GM23338 (cell line): ENCODE data around the gene GRAMD1A. TPM values are rescaled to one million over a fixed set of nuclear protein-coding genes. Genes with fewer than 3 reads are reported as not detected.

Source experiments
- ATAC-seq: fragments of 200-7000 bp; cut with Tn5 transposase; 3 replicates; pipeline ENCODE4 v1.9.1; 2020
- DNase-seq: peaks from one replicate; pipeline ENCODE4 v3.0.0-alpha.2; 2015; ENCODE audit warnings: low spot score
- H2AFZ ChIP-seq: fragments of 200-600 bp; sonication (generic); 2 replicates; pipeline ENCODE4 v1.8.0; 2016; ENCODE audit warnings: antibody characterized with exemption, mild to moderate bottlenecking, moderate library complexity
- H3F3A ChIP-seq: fragments of 200-600 bp; sonication (generic); replicated peaks from 2 replicates; pipeline ENCODE4 v1.8.0; 2017; ENCODE audit warnings: antibody characterized with exemption, mixed run types, low read depth
- H3K27ac ChIP-seq: fragments of 200-600 bp; sonication (generic); 2 replicates; pipeline ENCODE4 v1.6.1; 2016; ENCODE audit warnings: low read depth
- H3K27me3 ChIP-seq: fragments of 200-600 bp; sonication (generic); 2 replicates; pipeline ENCODE4 v1.8.0; 2016; ENCODE audit warnings: mild to moderate bottlenecking, mixed run types, moderate library complexity; ENCODE audit not compliant: insufficient read depth
- H3K36me3 ChIP-seq: fragments of 200-600 bp; sonication (generic); 2 replicates; pipeline ENCODE4 v1.8.0; 2016; ENCODE audit warnings: mild to moderate bottlenecking; ENCODE audit not compliant: insufficient read depth
- H3K4me1 ChIP-seq: fragments of 200-600 bp; sonication (generic); 2 replicates; pipeline ENCODE4 v1.8.0; 2016; ENCODE audit warnings: mild to moderate bottlenecking, moderate library complexity; ENCODE audit not compliant: insufficient read depth
- H3K4me2 ChIP-seq: fragments of 200-600 bp; sonication (generic); 2 replicates; pipeline ENCODE4 v1.7.1; 2017; ENCODE audit warnings: mixed run types
- H3K4me3 ChIP-seq: fragments of 200-600 bp; sonication (generic); 2 replicates; pipeline ENCODE4 v1.6.1; 2016; ENCODE audit warnings: mixed run types
- H3K79me2 ChIP-seq: fragments of 200-600 bp; sonication (generic); replicated peaks from 2 replicates; pipeline ENCODE4 v1.8.0; 2017; ENCODE audit warnings: mild to moderate bottlenecking; ENCODE audit not compliant: insufficient read depth
- H3K9me2 ChIP-seq: fragments of 200-600 bp; sonication (generic); 2 replicates; pipeline ENCODE4 v1.8.0; 2017; ENCODE audit not compliant: insufficient read depth
- H4K20me1 ChIP-seq: fragments of 200-600 bp; sonication (generic); replicated peaks from 2 replicates; pipeline ENCODE4 v1.8.0; 2017; ENCODE audit warnings: mild to moderate bottlenecking; ENCODE audit not compliant: insufficient read depth
- H3K27ac Mint-ChIP-seq: 2 replicates; pipeline ENCODE4 v1.8.0; 2020; ENCODE audit warnings: inconsistent platforms, mild to moderate bottlenecking, moderate library complexity, mixed read lengths
- H3K27me3 Mint-ChIP-seq: 3 replicates; pipeline ENCODE4 v1.8.0; 2022; ENCODE audit warnings: low read depth, mild to moderate bottlenecking, moderate library complexity, mixed read lengths, inconsistent platforms; ENCODE audit not compliant: insufficient read depth, poor library complexity
- H3K36me3 Mint-ChIP-seq: 3 replicates; pipeline ENCODE4 v1.8.0; 2021; ENCODE audit warnings: low read depth, mild to moderate bottlenecking, inconsistent platforms, moderate library complexity, mixed read lengths
- H3K4me1 Mint-ChIP-seq: 3 replicates; pipeline ENCODE4 v1.8.0; 2020; ENCODE audit warnings: mild to moderate bottlenecking, inconsistent platforms, mixed read lengths
- H3K4me3 Mint-ChIP-seq: 3 replicates; pipeline ENCODE4 v1.8.0; 2021; ENCODE audit warnings: moderate library complexity, mild to moderate bottlenecking, inconsistent platforms, mixed read lengths
- H3K9me3 Mint-ChIP-seq: 3 replicates; pipeline ENCODE4 v1.8.0; 2020; ENCODE audit warnings: moderate library complexity, mild to moderate bottlenecking, inconsistent platforms, mixed read lengths
- CREB1 ChIP-seq: fragments of 250-450 bp; sonication (Bioruptor Pico); IDR thresholded peaks from 2 replicates; pipeline ENCODE4 v1.5.0; 2020; ENCODE audit warnings: low read depth, mild to moderate bottlenecking, moderate library complexity
- EZH2 ChIP-seq: fragments of 200-600 bp; sonication (generic); IDR thresholded peaks from one replicate; pipeline ENCODE4 v1.8.0; 2017; ENCODE audit warnings: antibody characterized with exemption, mild to moderate bottlenecking, low read depth; ENCODE audit not compliant: unreplicated experiment
- EZH2phosphoT487 ChIP-seq: fragments of 200-600 bp; sonication (generic); IDR thresholded peaks from one replicate; pipeline ENCODE4 v1.8.1; 2018; ENCODE audit warnings: antibody characterized with exemption; ENCODE audit not compliant: unreplicated experiment
- JUNB ChIP-seq: IDR thresholded peaks from one replicate; pipeline ENCODE4 v1.6.1; 2016; ENCODE audit warnings: antibody characterized with exemption; ENCODE audit not compliant: unreplicated experiment
- NANOG ChIP-seq: IDR thresholded peaks from 2 replicates; pipeline ENCODE4 v1.6.1; 2016; ENCODE audit warnings: antibody characterized with exemption, borderline replicate concordance
- POLR2AphosphoS5 ChIP-seq: IDR thresholded peaks from 2 replicates; pipeline ENCODE4 v1.6.1; 2016; ENCODE audit warnings: antibody characterized with exemption, low read depth
- REST ChIP-seq: IDR thresholded peaks from one replicate; pipeline ENCODE4 v1.6.1; 2018; ENCODE audit warnings: antibody characterized with exemption; ENCODE audit not compliant: unreplicated experiment
- STAT1 ChIP-seq: IDR thresholded peaks from one replicate; pipeline ENCODE4 v1.6.1; 2016; ENCODE audit warnings: antibody characterized with exemption; ENCODE audit not compliant: unreplicated experiment
- ZNF114 ChIP-seq: fragments of 250-450 bp; sonication (Bioruptor Pico); IDR thresholded peaks from 2 replicates; pipeline ENCODE4 v1.5.0; 2020; ENCODE audit warnings: mild to moderate bottlenecking, moderate library complexity
- ZNF331 ChIP-seq: fragments of 250-450 bp; sonication (Bioruptor Pico); IDR thresholded peaks from 2 replicates; pipeline ENCODE4 v1.5.0; 2020; ENCODE audit warnings: low read depth, mild to moderate bottlenecking, moderate library complexity
- polyA plus RNA-seq: library from polyadenylated mRNA; unstranded; fragments of >200 nt; fragmentation: Nextera tagmentation; extraction: Ambion mirVana; gene quantifications from 2 replicates; pipeline ENCODE4 v1.2.1, GENCODE V29; 2016
- total RNA-seq: library from RNA; depleted of rRNA; stranded (reverse); fragments of >200 nt; shearing (Covaris generic); gene quantifications from 2 replicates; pipeline ENCODE4 v1.2.3, GENCODE V29; 2014
- TF ChIP-seq, protein P1 (sequence below): IDR thresholded peaks from 2 replicates; pipeline ENCODE4 v1.6.1; 2016; ENCODE audit warnings: antibody characterized with exemption
- TF ChIP-seq, protein P2 (sequence below), 2 experiments: fragments of 200-600 bp in 1 of 2; sonication (generic) in 1 of 2; conservative IDR thresholded peaks; 2 replicates each; pipeline versions ENCODE4 v1.5.1 to v1.6.1; 2016 to 2017; ENCODE audit warnings: antibody characterized with exemption in 2 of 2, low read depth in 2 of 2, mild to moderate bottlenecking in 2 of 2, moderate library complexity in 1 of 2

The GRAMD1A gene
- total and polyA plus RNA-seq, 2 experiments from 2014 or later: 122 to 174 TPM

DNA sequence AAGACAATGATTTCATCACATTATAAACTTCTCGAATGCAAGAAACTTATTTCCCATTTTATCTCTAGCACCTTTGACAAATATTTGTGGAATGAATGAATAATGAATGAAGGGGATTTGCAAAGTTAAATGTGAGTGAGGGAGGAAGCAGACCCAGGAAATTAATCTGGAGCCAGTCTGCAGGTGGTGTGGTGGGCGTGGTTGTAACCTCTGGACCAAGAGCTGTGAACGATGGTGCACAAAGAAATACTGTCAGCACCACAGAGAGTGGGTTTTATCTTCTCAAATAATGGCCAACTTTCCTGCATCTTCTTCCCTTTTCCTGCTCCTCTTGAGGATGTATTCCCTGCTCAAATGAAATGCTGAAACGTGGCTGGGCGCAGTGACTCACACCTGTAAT, 25.1 kb upstream of the GRAMD1A start:
- H2AFZ ChIP-seq: no peak overlapping the region
- no peaks in the 10 kb centered on the region for H4K20me1 ChIP-seq
- no peak for DNase-seq
- H3K27ac ChIP-seq: no peak overlapping the region
- ATAC-seq: no peak
- peak overlapping the region; percentile 35 for H3K4me2 ChIP-seq
- peaks cover 13% of the 10 kb centered on the region for H3K36me3 Mint-ChIP-seq
- no peak overlapping the region for H3K4me3 Mint-ChIP-seq
- H3K9me3 Mint-ChIP-seq: peaks cover 26% of the 10 kb centered on the region
- no peak overlapping the region for H3K27ac Mint-ChIP-seq
- H3K27me3 Mint-ChIP-seq: peaks cover 3% of the 10 kb centered on the region
- H3K79me2 ChIP-seq: no peaks in the 10 kb centered on the region
- H3K9me2 ChIP-seq: 0 out of 2 replicates have a peak, but pooled peaks cover 3% of the 10 kb centered on the region
- H3F3A ChIP-seq: no peaks in the 10 kb centered on the region
- TF ChIP-seq STAT1: no peak
- TF ChIP-seq POLR2AphosphoS5: no peak
- TF ChIP-seq, protein P1, sequence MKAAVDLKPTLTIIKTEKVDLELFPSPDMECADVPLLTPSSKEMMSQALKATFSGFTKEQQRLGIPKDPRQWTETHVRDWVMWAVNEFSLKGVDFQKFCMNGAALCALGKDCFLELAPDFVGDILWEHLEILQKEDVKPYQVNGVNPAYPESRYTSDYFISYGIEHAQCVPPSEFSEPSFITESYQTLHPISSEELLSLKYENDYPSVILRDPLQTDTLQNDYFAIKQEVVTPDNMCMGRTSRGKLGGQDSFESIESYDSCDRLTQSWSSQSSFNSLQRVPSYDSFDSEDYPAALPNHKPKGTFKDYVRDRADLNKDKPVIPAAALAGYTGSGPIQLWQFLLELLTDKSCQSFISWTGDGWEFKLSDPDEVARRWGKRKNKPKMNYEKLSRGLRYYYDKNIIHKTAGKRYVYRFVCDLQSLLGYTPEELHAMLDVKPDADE: no peak
- TF ChIP-seq JUNB: no peak
- TF ChIP-seq REST: no peak
- TF ChIP-seq NANOG: no peak
- no peak for TF ChIP-seq CREB1 (CRISPR knock-in tag)
- no peak overlapping the region for H3K4me3 ChIP-seq
- no peaks in the 10 kb centered on the region for H3K27me3 ChIP-seq
- peaks cover 22% of the 10 kb centered on the region for H3K4me1 Mint-ChIP-seq
- H3K4me1 ChIP-seq: peaks cover 25% of the 10 kb centered on the region
- H3K36me3 ChIP-seq: no peaks in the 10 kb centered on the region

GRCh38 chr19:34976611-34977010, 23.5 kb upstream of the GRAMD1A start:
- Histone ChIP-seq H3K27ac (no peak overlapping the region), H2AFZ (no peak overlapping the region), H3K4me1 (peaks cover 25% of the 10 kb centered on the region), H4K20me1 (no peaks in the 10 kb centered on the region), H3K79me2 (no peaks in the 10 kb centered on the region), H3K36me3 (no peaks in the 10 kb centered on the region), H3K4me2 (no peak overlapping the region), H3K4me3 (no peak overlapping the region), H3F3A (no peaks in the 10 kb centered on the region), H3K9me2 (0 out of 2 replicates have a peak, but pooled peaks cover 3% of the 10 kb centered on the region), H3K27me3 (no peaks in the 10 kb centered on the region)
- H3K36me3 Mint-ChIP-seq: peaks cover 4% of the 10 kb centered on the region; the same call in 1 of the 3 replicates
- H3K27me3 Mint-ChIP-seq: peaks cover 3% of the 10 kb centered on the region
- ATAC-seq: no peak
- peaks cover 22% of the 10 kb centered on the region for H3K4me1 Mint-ChIP-seq
- no peak overlapping the region for H3K4me3 Mint-ChIP-seq
- peaks cover 14% of the 10 kb centered on the region for H3K9me3 Mint-ChIP-seq
- no peak for DNase-seq
- no peak overlapping the region for H3K27ac Mint-ChIP-seq
- TF ChIP-seq NANOG: no peak
- no peak for TF ChIP-seq EZH2
- TF ChIP-seq, protein P1: no peak
- no peak for TF ChIP-seq CREB1 (CRISPR knock-in tag)
- no peak for TF ChIP-seq JUNB
- no peak for TF ChIP-seq EZH2phosphoT487
- no peak for TF ChIP-seq POLR2AphosphoS5
- TF ChIP-seq, protein P2, sequence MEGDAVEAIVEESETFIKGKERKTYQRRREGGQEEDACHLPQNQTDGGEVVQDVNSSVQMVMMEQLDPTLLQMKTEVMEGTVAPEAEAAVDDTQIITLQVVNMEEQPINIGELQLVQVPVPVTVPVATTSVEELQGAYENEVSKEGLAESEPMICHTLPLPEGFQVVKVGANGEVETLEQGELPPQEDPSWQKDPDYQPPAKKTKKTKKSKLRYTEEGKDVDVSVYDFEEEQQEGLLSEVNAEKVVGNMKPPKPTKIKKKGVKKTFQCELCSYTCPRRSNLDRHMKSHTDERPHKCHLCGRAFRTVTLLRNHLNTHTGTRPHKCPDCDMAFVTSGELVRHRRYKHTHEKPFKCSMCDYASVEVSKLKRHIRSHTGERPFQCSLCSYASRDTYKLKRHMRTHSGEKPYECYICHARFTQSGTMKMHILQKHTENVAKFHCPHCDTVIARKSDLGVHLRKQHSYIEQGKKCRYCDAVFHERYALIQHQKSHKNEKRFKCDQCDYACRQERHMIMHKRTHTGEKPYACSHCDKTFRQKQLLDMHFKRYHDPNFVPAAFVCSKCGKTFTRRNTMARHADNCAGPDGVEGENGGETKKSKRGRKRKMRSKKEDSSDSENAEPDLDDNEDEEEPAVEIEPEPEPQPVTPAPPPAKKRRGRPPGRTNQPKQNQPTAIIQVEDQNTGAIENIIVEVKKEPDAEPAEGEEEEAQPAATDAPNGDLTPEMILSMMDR (conservative IDR thresholded peaks at IDR 0.05; ENCODE audit: low read depth in 2 of 2): no peak
- TF ChIP-seq REST: no peak
- no peak for TF ChIP-seq ZNF114 (CRISPR knock-in tag)
- no peak for TF ChIP-seq ZNF331 (CRISPR knock-in tag)
